GM19035 (cell line): ENCODE measurements around the gene ITGB1.
"Not testable (repeated sequence)": the region's sequence is repeated elsewhere in the genome, so short reads cannot be mapped to it uniquely, and the experiment has no call there.

ENCODE experiments used
- ATAC-seq: cut with Tn5 transposase; IDR thresholded peaks from one replicate; pipeline ENCODE4 v1.9.1; 2021; ENCODE audit not compliant: unreplicated experiment

The ITGB1 gene

GRCh38 chr10:32940321-32941301 is 17.4 kb downstream of the ITGB1 start:
- no peak for ATAC-seq

- ATAC-seq, result no peak
Measured at GRCh38 chr10:32939296-32940111, 18.5 kb downstream of the ITGB1 start.

- no peak for ATAC-seq
Measured at GRCh38 chr10:32938554-32939061, 19.4 kb downstream of the ITGB1 start.

GRCh38 chr10:32937911-32938424 is 20.1 kb downstream of the ITGB1 start:
- no peak for ATAC-seq

GRCh38 chr10:32932225-32932729 is 25.8 kb downstream of the ITGB1 start:
- ATAC-seq, result no peak

- no peak for ATAC-seq
Measured at GRCh38 chr10:32931593-32931992, 26.4 kb downstream of the ITGB1 start.

- no peak for ATAC-seq
Measured at GRCh38 chr10:32930036-32930435, 28.0 kb downstream of the ITGB1 start.

GRCh38 chr10:32929634-32930033 is 28.4 kb downstream of the ITGB1 start:
- no peak for ATAC-seq

- no peak for ATAC-seq
Measured at GRCh38 chr10:32927750-32928149, 30.3 kb downstream of the ITGB1 start.

GRCh38 chr10:32923849-32924248 is 34.2 kb downstream of the ITGB1 start:
- ATAC-seq, result no peak

GRCh38 chr10:32923134-32923533 is 34.9 kb downstream of the ITGB1 start:
- ATAC-seq, result no peak

GRCh38 chr10:32922170-32922569 is 35.9 kb downstream of the ITGB1 start:
- no peak for ATAC-seq

GRCh38 chr10:32917817-32918216 is 40.2 kb downstream of the ITGB1 start:
- ATAC-seq, result not testable (repeated sequence)

- ATAC-seq, result no peak
Measured at GRCh38 chr10:32911285-32912016, 46.6 kb downstream of the ITGB1 start.

GRCh38 chr10:32909970-32910369 is 48.1 kb downstream of the ITGB1 start:
- not testable (repeated sequence) for ATAC-seq

- no peak for ATAC-seq
Measured at GRCh38 chr10:32909456-32909855, 48.6 kb downstream of the ITGB1 start.

- ATAC-seq, result no peak
Measured at GRCh38 chr10:32906595-32906994, 51.4 kb downstream of the ITGB1 start.

GRCh38 chr10:32905466-32905865 is 52.6 kb downstream of the ITGB1 start:
- ATAC-seq, result no peak

GRCh38 chr10:32901815-32902214 is 56.2 kb downstream of the ITGB1 start:
- ATAC-seq, result no peak

- not testable (repeated sequence) for ATAC-seq
Measured at GRCh38 chr10:32895200-32895968, 62.6 kb downstream of the ITGB1 start.
